ENCODE data around the gene FAM241A.

FAM241A gene

DNA sequence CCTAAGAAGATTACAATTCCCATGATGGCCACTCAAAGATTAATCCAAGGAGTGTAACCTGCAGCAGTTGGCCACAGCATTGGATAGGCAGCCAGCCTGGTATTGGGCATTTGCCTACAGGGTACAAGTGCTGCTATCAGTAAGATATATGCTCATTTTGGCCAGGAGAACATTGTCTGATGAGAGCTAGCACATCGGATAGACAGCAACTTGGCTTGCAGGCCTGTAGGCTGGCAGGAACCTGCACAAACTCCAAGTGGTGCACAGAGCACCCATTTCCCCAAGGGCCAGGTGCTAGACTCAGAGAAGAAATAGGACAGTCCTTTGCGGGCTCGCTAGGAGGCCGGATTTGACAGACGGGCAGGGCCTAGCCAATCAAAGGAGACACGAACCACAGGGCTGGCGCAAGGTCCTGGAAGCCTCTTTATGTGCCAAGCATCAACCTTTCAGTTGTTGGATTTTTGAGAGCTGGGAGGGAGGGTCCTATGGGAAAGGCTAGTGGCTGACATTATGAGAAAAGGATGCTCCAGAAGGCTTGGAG, 74.6 kb downstream of the FAM241A start:
- no peak for DNase-seq

GRCh38 chr4:112222219-112222955, 77.1 kb downstream of the FAM241A start:
- no peak for DNase-seq

DNA sequence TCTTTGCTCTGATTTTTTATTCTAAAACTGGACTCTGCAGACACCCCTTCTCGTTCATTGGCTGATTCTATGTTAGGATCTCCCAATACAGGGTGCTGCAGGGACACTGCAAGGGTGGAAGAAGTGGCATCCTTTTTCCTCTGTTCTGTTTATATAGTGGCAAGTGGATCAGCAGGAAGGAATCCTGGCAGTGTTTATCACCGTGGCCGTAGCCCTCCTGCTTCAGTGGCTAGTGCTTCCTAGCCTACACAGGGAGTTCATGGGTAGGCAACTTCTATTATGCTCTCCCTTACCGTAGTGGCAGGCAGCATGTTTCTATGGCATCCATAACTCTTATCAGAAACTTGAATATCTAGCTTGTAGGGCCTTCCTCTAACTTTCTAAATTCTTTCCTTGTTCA, 79.9 kb downstream of the FAM241A start:
- DNase-seq: no peak

- DNase-seq: peak; percentile 93 to 95
Observed at GRCh38 chr4:112230879-112231778, 85.9 kb downstream of the FAM241A start.

- DNase-seq: peak; percentile 49 to 57
Observed at GRCh38 chr4:112231779-112232713, 86.8 kb downstream of the FAM241A start, which contains the start of gene AP1AR. Gene AP1AR, plus strand, starts transcription at chr4:112231787. Its CDS starts 305 bp downstream, at chr4:112232092.

- DNase-seq: peak in 1 of 2 experiments; percentile 74
Observed at GRCh38 chr4:112234952-112235609, 89.8 kb downstream of the FAM241A start.

GRCh38 chr4:112236040-112236439, 90.8 kb downstream of the FAM241A start:
- DNase-seq: no peak

GRCh38 chr4:112238833-112239232, 93.6 kb downstream of the FAM241A start:
- DNase-seq: no peak
